Sigmoid colon (tissue), 7 donors: Measurements from ENCODE around the gene ARHGAP15. TPM values are rescaled to one million over a fixed set of nuclear protein-coding genes. Genes with fewer than 3 reads are reported as not detected.

Experiments
- DNase-seq: peaks from one replicate; pipeline ENCODE4 v3.0.0-alpha.2; 2019
- H3K27ac ChIP-seq, 4 donors: fragments of 200-600 bp; sonication (generic); one replicate each; pipeline ENCODE4 v1.5.1; 2016 to 2019; ENCODE audit warnings: mild to moderate bottlenecking in 1 of 4
- H3K27me3 ChIP-seq, 3 donors: fragments of 200-600 bp; sonication (generic); one replicate each; pipeline ENCODE4 v1.5.1; 2019; ENCODE audit warnings: mild to moderate bottlenecking in 1 of 3
- H3K36me3 ChIP-seq, 4 donors: fragments of 200-600 bp; sonication (generic); one replicate each; pipeline ENCODE4 v1.5.1; 2016 to 2019
- H3K4me1 ChIP-seq, 4 donors: fragments of 200-600 bp; sonication (generic); one replicate each; pipeline ENCODE4 v1.5.1; 2017 to 2019
- H3K4me3 ChIP-seq, 4 donors: fragments of 200-600 bp; sonication (generic); one replicate each; pipeline ENCODE4 v1.5.1; 2017 to 2019; ENCODE audit warnings: mild to moderate bottlenecking in 2 of 4, moderate library complexity in 1 of 4
- H3K9me3 ChIP-seq, 4 donors: fragments of 200-600 bp in 3 of 4; sonication (generic) in 3 of 4; one replicate each; pipeline versions ENCODE4 v1.5.1 to v1.6.1; 2013 to 2019
- CTCF ChIP-seq, 4 experiments: fragments of 450-650 bp in 3 of 4; fragments of 200-600 bp in 1 of 4; IDR thresholded peaks; one replicate each; pipeline ENCODE4 v1.5.1; 2016 to 2019; ENCODE audit warnings: antibody characterized with exemption in 4 of 4, mild to moderate bottlenecking in 3 of 4, moderate library complexity in 2 of 4
- EP300 ChIP-seq, 4 donors: sonication (generic); formaldehyde crosslinking; IDR thresholded peaks; one replicate each; pipeline ENCODE4 v1.6.1; 2017; ENCODE audit warnings: antibody characterized with exemption in 4 of 4
- POLR2A ChIP-seq, 2 donors: fragments of 450-650 bp; IDR thresholded peaks; one replicate each; pipeline ENCODE4 v1.6.1; 2016; ENCODE audit warnings: antibody characterized with exemption in 2 of 2, mild to moderate bottlenecking in 2 of 2, moderate library complexity in 2 of 2
- POLR2AphosphoS5 ChIP-seq, 4 donors: sonication (generic); formaldehyde crosslinking; IDR thresholded peaks; one replicate each; pipeline ENCODE4 v1.6.1; 2017; ENCODE audit warnings: antibody characterized with exemption in 4 of 4
- WGBS, 2 donors: extraction: QIAGEN DNeasy Blood & Tissue Kit; methylation state at CpG; one replicate each; pipeline ENCODE4 v1.1.7; 2013; 5-methylcytosine and 5-hydroxymethylcytosine counted together
- intact Hi-C: fragments of 100-400 bp; cut with DNase I; formaldehyde crosslinking; loops from one replicate; pipeline ENCODE4 v1.15.1; 2023
- polyA plus RNA-seq, 3 donors: library from polyadenylated mRNA; stranded (reverse); fragments of 200-250 nt; gene quantifications; one replicate each; pipeline ENCODE4 v1.2.3, GENCODE V29; 2013
- total RNA-seq, 4 donors: library from RNA; depleted of rRNA; stranded (reverse); fragments of >200 nt; gene quantifications; one replicate each; pipeline ENCODE4 v1.1.0, GENCODE V29; 2016
- donor health status: healthy with polysubstance abuse.
- donor health status: Bipolar disorder and iron deficiency.
- donor health status: healthy.

The ARHGAP15 gene
- total and polyA plus RNA-seq, 7 donors: 3.7 to 16.4 (median 6.0) TPM

- no peaks in the 10 kb centered on the region for H3K9me3 ChIP-seq
- TF ChIP-seq CTCF (IDR thresholded peaks at IDR 0.05): no peak
- TF ChIP-seq POLR2A (IDR thresholded peaks at IDR 0.05): no peak
- no peak for TF ChIP-seq EP300 (IDR thresholded peaks at IDR 0.05)
- no peak for TF ChIP-seq POLR2AphosphoS5 (IDR thresholded peaks at IDR 0.05)
- no peak overlapping the region for H3K4me3 ChIP-seq
- intact Hi-C loops: no loop called here
- H3K27ac ChIP-seq: no peak overlapping the region
- H3K4me1 ChIP-seq: no peaks in the 10 kb centered on the region
- no peaks in the 10 kb centered on the region for H3K36me3 ChIP-seq
- WGBS, 2 donors: 86 to 97% methylated on average over 5 of the region's 5 CpGs
- no peaks in the 10 kb centered on the region for H3K27me3 ChIP-seq
- DNase-seq: no peak
Measured at GRCh38 chr2:143248631-143249030, 119.4 kb downstream of the ARHGAP15 start.

GRCh38 chr2:143251681-143252080 is 122.5 kb downstream of the ARHGAP15 start:
- no peak for TF ChIP-seq POLR2AphosphoS5 (IDR thresholded peaks at IDR 0.05)
- no peak for TF ChIP-seq POLR2A (IDR thresholded peaks at IDR 0.05)
- TF ChIP-seq EP300 (IDR thresholded peaks at IDR 0.05): no peak
- no peak for TF ChIP-seq CTCF (IDR thresholded peaks at IDR 0.05)
- H3K4me3 ChIP-seq: no peak overlapping the region
- H3K27ac ChIP-seq: no peak overlapping the region
- no peaks in the 10 kb centered on the region for H3K36me3 ChIP-seq
- H3K9me3 ChIP-seq: no peaks in the 10 kb centered on the region
- no peak for DNase-seq
- no peaks in the 10 kb centered on the region for H3K4me1 ChIP-seq
- H3K27me3 ChIP-seq: no peaks in the 10 kb centered on the region
- intact Hi-C loops: no loop called here
- 84 to 94% methylated on average over 2 of the region's 2 CpGs for WGBS, 2 donors

GRCh38 chr2:143252138-143252907 is 123.1 kb downstream of the ARHGAP15 start:
- H3K9me3 ChIP-seq: no peaks in the 10 kb centered on the region
- DNase-seq: no peak
- no peak overlapping the region for H3K4me3 ChIP-seq
- WGBS, 2 donors: 89 to 90% methylated on average over 5 of the region's 5 CpGs
- no peak overlapping the region for H3K27ac ChIP-seq
- intact Hi-C loops: no loop called here
- TF ChIP-seq POLR2A (IDR thresholded peaks at IDR 0.05): no peak
- no peak for TF ChIP-seq POLR2AphosphoS5 (IDR thresholded peaks at IDR 0.05)
- no peak for TF ChIP-seq EP300 (IDR thresholded peaks at IDR 0.05)
- no peaks in the 10 kb centered on the region for H3K4me1 ChIP-seq
- H3K36me3 ChIP-seq: no peaks in the 10 kb centered on the region
- no peaks in the 10 kb centered on the region for H3K27me3 ChIP-seq

- intact Hi-C loops: no loop called here
- TF ChIP-seq POLR2A (IDR thresholded peaks at IDR 0.05) (no peak), EP300 (IDR thresholded peaks at IDR 0.05) (no peak), CTCF (IDR thresholded peaks at IDR 0.05) (no peak), POLR2AphosphoS5 (IDR thresholded peaks at IDR 0.05) (no peak)
Measured at GRCh38 chr2:143254110-143254509, 124.9 kb downstream of the ARHGAP15 start.

GRCh38 chr2:143255086-143255485 is 125.9 kb downstream of the ARHGAP15 start:
- Histone ChIP-seq H3K27me3 (no peaks in the 10 kb centered on the region), H3K27ac (no peak overlapping the region), H3K4me1 (peaks cover 0 to 3% (median 0%) of the 10 kb centered on the region in 4 donors), H3K36me3 (no peaks in the 10 kb centered on the region), H3K9me3 (no peaks in the 10 kb centered on the region), H3K4me3 (no peak overlapping the region)
- intact Hi-C loops: loop anchor here (5.0 kb wide), 2 partner anchors 93 to 223 kb away; no protein-coding TSS in a partner anchor
- TF ChIP-seq EP300 (IDR thresholded peaks at IDR 0.05): no peak
- TF ChIP-seq POLR2AphosphoS5 (IDR thresholded peaks at IDR 0.05): no peak
- TF ChIP-seq CTCF (IDR thresholded peaks at IDR 0.05): no peak
- TF ChIP-seq POLR2A (IDR thresholded peaks at IDR 0.05): no peak
- no peak for DNase-seq
- 77 to 82% methylated on average over 3 of the region's 3 CpGs for WGBS, 2 donors

More at GRCh38 chr2:143254110-143254509, 124.9 kb downstream of the ARHGAP15 start:
- no peak for DNase-seq
- no peaks in the 10 kb centered on the region for H3K9me3 ChIP-seq
- H3K27ac ChIP-seq: no peak overlapping the region
- H3K36me3 ChIP-seq: no peaks in the 10 kb centered on the region
- no peak overlapping the region for H3K4me3 ChIP-seq
- WGBS, 2 donors: 54 to 74% methylated on average over 1 of the region's 1 CpG
- H3K27me3 ChIP-seq: no peaks in the 10 kb centered on the region
- H3K4me1 ChIP-seq: no peaks in the 10 kb centered on the region
